Activated T-cell treated with anti-CD3 and anti-CD28 coated beads for 1 hour (primary cell): ENCODE measurements around the gene PDCD11.
"Not testable (repeated sequence)": the region's sequence is repeated elsewhere in the genome, so short reads cannot be mapped to it uniquely, and the experiment has no call there.

Experiments used
- DNase-seq: peaks from one replicate; pipeline ENCODE4 v3.0.0-alpha.2; 2020; ENCODE audit warnings: low read depth

PDCD11 gene

GRCh38 chr10:103476046-103476768, 79.8 kb downstream of the PDCD11 start:
- DNase-seq = no peak

DNA sequence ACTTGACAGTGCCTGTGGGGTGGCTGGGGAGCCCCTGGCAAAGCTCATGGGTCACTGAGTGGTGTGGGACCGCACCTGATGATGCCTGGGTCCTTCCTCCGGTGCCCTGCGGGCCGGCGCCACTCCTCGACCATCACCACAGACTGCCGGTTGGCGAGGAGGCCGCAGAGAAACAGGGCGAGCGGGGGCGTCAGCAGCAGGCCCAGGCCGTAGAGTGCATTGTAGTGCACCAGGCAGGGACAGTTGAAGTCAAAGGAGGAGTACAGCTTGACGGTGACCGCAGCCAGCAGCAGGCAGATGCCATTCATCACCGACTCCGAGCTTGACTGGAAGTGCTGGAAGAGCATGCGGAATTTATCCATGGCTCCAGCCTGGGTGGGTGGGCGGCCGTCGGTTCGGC, 82.2 kb downstream of the PDCD11 start:
- no peak for DNase-seq

GRCh38 chr10:103479135-103479534, 82.7 kb downstream of the PDCD11 start, which contains the start of gene CALHM3:
Gene CALHM3 (minus strand): TSS chr10:103479240. CDS start chr10:103479032, 208 bp downstream.
- no peak for DNase-seq

DNA sequence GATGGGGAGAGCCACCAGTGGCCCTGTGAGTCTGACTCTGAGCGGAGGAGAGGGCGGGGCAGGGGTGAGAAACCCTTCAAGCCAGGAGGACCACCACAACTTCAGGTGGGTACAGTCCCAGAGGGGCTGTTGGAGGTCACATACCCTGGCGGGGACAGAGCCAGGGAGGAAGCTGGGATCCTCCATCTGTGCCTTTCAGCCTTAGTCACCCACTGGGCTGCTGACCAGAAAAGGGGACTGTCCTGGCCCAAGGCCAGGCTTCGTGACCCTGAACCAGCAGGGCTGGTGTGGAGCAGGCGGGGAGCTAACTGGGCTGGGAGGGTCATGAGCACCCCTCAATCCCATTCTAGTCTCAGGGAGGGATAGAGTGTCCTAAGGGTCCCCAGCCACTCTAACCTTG, 84.1 kb downstream of the PDCD11 start:
- no peak for DNase-seq

DNA sequence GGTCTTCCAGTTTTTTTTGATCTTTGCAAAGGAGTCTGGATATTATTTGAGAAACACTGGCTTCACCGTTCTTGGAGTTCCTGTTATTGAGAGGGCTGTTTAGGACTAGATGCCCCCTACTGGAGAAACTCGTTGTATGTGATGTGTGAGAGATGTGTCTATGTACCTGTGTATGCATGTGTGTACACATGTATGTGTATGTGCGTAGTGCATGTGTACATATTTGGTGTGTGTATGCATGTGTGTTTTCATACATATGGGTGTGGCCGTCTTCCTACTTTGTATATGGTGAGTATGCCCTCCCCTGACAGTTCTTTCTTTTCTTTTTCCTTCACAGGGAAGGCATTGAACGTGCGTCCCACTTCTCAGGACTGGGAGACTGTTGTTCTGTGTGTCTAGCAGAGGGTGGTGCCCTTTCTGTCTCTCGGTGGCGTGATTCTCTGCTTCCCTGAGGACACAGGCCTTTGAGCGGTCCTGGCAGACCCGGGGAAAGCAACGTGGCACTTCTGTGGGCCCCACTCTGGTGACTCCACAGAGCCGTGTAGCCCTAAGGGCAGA, 85.6 kb downstream of the PDCD11 start:
- DNase-seq = no peak

GRCh38 chr10:103486635-103487409, 90.4 kb downstream of the PDCD11 start:
- not testable (repeated sequence) for DNase-seq

DNA sequence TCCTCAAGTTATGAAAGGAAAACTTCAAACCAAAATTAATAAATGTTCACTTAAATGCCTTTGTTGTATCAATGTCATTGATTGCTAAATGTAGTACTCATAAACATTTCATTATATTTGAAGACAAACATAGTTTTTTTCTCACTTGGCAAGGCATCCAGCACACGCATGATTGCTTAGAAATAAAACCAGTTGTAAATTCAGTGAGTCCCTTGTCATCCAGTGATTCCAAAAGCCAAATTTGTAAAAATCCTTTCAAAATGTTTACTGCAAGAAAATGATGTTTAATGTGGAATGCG, 90.9 kb downstream of the PDCD11 start:
- no peak for DNase-seq

- DNase-seq = no peak
These were observed 94.5 kb downstream of the PDCD11 start for GRCh38 chr10:103490986-103491314.

GRCh38 chr10:103491729-103492364, 95.4 kb downstream of the PDCD11 start:
- no peak for DNase-seq

- no peak for DNase-seq
These were observed 96.3 kb downstream of the PDCD11 start for GRCh38 chr10:103492655-103493261.

DNA sequence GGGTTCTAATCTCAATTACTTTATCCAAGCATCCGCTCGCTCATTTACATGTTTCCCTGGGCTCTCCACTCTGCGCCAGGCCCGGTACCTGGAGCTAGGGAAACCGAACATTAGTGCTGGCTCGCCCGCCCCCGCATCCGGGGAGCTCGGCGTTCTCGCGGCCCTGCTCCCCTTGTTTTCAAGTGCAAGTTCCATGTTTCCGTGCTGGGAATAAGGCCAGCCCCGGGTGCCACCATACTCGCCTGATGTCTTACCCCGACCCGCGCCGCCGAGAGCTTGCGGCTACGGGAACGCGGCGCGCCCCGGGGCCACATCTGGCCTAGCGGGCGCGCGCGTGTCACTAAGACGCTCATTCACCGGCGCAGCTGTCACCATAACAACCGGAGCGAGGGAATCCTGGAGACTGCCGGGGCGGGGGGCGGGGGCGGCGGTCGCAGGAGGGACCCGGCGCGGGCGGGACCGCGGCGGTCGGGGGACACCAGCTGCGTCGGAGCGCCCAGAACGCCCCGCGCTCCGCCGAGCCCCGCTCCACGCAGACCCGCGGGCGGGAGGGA, 97.0 kb downstream of the PDCD11 start, which contains the start of gene NEURL1:
TSS of gene NEURL1 (plus strand) at position 344 of the 554 bp plus-strand sequence. CDS start 683 bp downstream, outside the sequence.
- no peak for DNase-seq

- no peak for DNase-seq
These were observed 97.8 kb downstream of the PDCD11 start for GRCh38 chr10:103493916-103494877.

DNA sequence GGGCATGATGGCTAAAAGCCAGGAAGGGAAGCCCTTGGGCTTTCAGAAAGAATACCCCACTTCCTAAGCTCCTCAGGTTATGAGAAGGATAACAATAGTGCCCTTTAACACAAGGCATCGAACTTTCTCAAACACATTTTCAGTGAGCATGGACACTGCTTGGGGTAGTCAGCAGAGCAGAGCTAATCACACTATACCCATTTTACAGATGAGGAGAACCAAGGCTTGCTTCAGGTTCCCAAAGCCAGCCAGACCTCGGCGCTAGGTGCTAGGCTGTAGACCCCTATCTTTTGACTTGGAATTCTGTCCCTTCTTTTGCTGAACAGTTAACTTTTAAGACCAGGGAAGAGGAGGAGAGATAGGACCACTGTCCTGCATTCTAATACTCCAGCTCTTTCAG, 98.9 kb downstream of the PDCD11 start:
- DNase-seq = no peak
